NCI-H1092 treated with DMSO at 0.1 percent for 48 hours (cell line): ENCODE results near the gene LDHAL6B.

ENCODE experiments used
- DNase-seq: peaks from one replicate; lab custom pipeline; 2025; lab: John Stamatoyannopoulos, UW

LDHAL6B gene

DNA sequence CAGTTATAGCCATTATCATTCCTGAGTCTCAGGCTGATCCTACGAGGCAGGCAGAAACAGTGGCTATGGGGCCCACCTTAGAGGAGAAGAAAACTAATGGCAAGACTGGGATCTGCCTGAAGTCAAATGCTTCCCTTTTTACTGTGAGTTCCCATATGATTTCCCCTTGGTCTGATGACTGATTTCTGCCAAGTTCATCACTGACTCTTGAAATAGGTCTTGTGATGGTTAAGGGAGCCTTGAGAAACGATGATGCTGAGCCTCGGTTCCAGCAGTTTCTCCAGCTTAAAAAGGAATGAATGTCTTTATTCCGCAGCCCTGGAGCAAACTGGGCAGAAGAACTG is 29.4 kb upstream of the LDHAL6B start:
- no peak for DNase-seq

DNA sequence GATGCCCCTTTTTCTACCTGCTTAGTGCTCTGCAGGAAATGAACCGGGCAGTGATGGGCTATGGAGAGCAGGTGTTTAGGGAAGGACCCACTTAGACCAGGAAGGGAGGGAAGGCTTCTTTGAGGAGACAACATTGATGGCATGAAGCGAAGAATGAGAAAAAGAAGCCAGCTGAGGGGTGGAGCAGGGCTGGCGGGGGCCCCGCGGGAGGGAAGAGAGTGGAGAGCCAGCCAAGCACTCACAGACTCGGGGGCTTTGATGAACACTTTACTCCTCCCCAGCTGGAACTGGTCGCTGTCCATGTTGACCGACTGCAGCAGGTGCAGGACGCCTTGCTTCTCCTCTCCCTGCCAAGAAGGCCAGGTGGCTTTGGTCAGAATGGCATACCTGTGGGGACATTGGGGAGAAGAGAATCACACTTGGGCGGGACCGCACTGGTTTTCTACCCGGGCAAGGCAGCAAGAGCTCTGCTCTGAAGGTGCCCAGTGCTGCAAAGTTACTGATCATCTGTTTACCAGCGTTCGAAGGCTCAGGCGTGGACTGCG is 28.4 kb upstream of the LDHAL6B start:
- DNase-seq = no peak

DNA sequence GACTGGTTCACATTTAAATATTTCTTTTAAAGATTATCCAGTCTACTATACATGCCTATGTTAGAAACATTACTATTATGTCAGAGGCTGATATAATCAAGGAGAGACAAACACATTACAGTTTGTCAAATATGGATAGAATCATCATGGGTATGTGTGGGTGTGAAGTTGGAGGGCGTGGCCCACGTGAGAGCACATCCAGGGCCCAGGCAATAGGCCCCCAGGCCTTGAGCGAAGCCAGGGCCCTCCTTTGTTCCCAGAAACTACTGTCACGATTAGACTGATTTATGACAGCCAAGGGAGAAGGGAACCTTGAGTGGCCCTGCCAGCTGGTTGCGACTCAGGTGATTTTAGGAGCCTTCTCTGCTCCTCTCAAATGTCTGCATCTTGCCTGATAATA is 26.9 kb upstream of the LDHAL6B start:
- no peak for DNase-seq

GRCh38 chr15:59180945-59181600 is 25.6 kb upstream of the LDHAL6B start:
- no peak for DNase-seq

DNA sequence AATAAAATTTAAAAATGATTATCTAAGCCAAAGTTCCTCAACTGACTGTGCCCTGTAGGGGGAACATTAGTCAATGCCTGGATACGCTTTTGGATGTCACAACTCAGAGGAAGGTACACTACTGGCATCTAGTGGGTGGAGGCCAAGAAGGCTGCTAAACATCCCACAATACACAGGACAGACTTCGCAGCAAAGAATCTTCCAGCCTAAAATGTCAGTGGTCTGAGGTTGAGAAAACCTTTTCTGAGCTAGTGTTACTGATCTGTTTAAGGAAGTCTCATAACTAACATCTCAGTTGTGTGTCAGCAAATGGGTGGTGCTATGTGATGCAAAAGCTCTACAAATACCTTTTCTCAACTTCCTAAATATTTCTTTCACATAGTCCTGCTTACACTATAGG is 20.9 kb upstream of the LDHAL6B start:
- DNase-seq = no peak

- DNase-seq = no peak
These were observed 20.1 kb upstream of the LDHAL6B start for GRCh38 chr15:59186501-59186900.

DNA sequence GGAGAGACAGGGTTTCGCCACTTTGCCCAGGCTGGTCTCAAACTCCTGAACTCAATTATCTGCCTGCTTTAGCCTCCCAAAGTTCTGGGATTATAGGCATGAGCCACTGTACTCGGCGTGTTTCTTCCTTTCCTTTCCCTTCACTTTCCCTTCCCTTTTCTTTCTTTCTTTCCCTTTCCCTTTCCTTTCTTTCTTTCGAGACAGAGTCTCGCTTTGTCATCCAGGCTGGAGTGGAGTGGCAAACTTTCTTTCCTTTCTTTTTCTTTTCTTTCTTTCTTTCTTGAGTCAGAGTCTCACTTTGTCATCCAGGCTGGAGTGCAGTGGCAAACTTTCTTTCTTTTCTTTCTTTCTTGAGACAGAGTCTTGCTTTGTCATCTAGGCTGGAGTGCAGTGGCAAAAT is 17.4 kb upstream of the LDHAL6B start:
- no peak for DNase-seq

GRCh38 chr15:59190291-59190690 is 16.4 kb upstream of the LDHAL6B start:
- no peak for DNase-seq

DNA sequence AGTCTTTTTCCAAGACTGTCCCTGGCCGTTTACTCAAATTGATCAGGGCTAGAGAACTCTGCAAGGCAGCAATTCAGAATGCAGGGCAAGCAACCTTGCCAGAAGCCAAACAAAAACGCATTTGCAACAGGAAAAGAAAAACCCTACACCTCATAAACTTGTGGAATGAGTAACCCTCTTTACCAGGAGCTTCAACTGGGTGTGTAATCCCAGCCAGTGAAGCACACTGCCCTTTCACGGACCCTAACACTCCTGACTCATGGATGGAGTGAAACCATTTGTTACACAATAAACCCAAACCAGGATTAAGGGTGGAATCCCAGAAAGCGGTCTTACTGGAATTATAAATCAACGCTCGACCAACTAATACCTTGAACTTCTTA is 14.8 kb upstream of the LDHAL6B start:
- no peak for DNase-seq

DNA sequence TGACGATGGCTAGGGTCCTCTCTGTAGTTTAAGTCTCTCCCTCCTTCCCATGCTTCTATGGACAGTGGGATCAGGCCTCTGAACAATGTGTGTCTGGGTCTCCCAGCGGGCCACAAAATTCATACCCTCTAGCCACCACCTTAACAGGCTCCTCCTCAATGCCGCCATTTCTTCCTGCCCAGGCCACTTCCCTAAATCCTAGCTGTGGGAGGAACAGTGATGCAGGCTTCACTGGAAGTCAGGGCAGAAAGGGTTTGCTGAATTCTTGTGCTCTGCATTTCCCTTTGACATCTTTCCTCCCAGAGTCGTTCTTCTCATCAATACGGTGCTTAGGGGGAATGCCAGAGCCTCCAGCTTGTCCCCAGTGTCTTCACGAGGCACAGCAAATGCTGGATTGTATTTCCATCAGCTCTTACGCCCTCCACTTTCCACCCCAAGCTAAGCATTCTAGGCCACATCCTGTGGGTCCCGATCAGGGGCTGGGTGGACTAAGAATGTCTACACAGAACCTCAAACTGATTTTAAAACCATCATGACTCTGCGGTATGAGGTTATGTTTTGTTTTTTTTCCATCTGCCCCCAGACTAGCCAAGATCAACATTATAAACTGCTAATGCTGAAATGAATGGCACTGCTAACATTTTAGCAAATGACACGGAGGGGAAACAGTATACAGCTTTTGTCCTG is 11.9 kb upstream of the LDHAL6B start:
- DNase-seq = no peak

GRCh38 chr15:59196416-59196815 is 10.2 kb upstream of the LDHAL6B start:
- no peak for DNase-seq

DNA sequence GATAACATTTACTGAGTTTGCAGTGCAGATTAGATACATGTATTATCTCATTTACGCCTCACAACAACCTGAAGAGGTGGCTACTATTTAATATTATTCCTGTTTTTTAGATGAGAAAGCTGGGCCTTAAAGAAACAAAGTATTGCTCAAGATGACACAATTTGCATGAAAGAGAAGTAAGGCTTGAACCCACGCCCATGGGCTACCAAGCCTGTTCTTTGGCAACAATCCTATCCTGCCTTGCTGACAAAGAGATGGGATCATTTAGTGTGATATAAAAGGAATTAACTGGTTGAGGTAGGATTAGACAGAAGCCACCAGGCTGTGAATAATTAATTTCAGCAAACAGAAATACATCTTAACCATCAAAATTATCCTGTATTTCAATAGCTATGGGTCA is 9.2 kb upstream of the LDHAL6B start:
- no peak for DNase-seq

GRCh38 chr15:59199626-59200465 is 6.8 kb upstream of the LDHAL6B start:
- no peak for DNase-seq

GRCh38 chr15:59200560-59200959 is 6.1 kb upstream of the LDHAL6B start:
- no peak for DNase-seq

DNA sequence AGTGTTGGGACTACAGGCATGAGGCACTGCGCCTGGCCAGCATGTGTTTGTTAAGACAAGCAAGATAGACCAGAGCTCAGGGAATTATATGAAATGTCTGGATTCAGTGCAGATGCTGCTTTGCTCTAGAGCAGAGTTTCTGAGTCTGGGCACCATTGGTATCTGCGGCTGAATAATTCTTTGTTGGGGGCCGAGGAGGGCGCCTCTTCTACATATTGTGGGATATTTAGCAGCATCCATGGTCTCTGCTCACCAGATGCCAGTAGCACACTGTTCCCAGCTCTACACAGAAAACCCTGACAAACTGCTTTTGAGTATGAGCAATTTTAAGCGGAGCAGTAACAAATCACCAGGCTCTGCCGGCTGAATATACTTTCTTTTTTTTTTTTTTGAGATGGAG is 3.6 kb upstream of the LDHAL6B start:
- DNase-seq = no peak

- no peak for DNase-seq
These were observed 3.0 kb upstream of the LDHAL6B start for GRCh38 chr15:59203657-59204056.

DNA sequence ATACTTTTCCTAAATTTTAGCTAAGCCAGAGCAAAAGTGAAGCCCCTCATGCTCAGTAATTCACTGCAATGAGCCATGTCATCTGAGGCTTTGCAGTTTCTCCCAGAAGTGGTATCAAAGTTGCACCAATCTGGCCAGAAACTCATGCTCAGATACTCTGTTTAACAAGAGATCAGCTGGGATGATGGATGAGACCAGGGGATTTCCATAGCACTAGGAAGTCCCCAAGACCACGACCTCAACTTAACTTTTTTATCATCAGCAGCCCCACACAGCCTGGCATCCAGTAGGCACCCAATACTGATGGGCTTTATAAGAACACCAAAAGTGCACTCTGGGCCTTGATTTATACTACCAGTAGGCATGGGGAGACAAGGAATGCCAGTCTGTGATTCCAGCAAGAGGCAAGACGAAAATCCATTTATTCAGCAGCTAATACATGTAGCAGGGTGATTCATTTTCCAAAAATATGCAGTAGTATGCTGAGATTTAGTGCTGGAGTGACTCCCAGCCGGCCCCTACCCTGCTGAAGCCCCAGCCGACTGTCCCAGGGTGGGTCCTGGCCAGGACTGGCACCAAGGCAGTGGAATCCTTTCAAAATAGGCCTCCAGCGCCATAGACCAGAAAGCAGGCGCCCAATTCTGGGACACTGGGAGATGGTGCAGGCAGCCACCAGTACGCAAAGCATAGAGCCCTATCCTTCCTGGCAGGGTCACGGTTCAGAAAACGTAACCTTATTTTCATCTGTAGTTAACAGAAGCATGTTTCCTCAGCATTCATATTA is 612 bp upstream of the LDHAL6B start:
- DNase-seq = no peak

GRCh38 chr15:59208613-59209249 is 2.1 kb downstream of the LDHAL6B start:
- DNase-seq = no peak

GRCh38 chr15:59210186-59210585 is 3.5 kb downstream of the LDHAL6B start:
- no peak for DNase-seq

DNA sequence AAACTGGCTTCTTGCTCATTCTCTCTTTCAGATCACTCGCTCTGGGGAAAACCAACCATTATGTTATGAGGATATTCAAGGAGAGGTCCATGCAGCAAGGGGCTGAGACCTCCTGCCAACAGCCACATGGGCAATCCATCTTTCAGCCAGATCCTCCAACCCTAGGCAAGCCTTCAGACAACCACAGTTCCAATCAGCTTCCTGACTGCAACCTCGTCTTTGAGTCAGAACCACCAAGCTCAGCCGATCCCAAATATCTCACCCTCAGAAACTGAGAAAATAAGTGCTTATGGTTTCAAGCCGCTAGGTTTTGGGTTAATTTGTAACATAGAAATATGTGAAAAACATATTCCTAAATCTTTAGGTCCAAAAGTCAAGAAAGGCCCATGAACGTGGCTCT is 10.3 kb downstream of the LDHAL6B start:
- no peak for DNase-seq

DNA sequence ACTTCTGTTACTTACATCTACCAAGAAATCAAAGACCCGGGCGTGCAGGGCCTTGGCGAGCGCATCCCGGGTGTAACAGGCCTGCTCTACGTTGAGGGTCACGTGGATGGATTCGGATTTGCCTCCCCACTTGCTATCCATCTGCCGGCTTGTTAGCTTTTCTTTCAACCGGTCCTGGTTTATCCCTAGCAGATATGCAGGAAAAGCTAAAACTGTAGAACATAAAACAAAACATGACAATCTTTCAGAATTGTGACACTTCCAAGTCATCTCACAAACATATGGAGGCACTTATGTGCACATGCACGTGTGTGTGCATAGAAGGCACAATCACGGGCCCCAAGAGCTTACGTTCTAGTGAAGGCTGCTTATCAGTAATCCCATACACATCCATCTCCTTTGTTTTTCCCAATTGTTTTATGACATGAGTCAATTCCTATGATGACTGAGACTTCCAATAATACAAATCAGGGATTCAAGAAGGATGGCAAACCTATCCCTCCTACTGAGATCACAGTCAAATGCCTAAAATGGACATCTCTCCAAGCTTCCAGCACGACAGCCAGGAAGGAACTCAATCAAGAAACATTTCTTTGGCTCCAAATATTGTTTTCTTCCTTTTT is 11.3 kb downstream of the LDHAL6B start:
- no peak for DNase-seq
